ENCODE results near the gene FHAD1. TPM values are rescaled to one million over a fixed set of nuclear protein-coding genes. Genes with fewer than 3 reads are reported as not detected.

FHAD1 gene
- polyA plus RNA-seq, 1 of the 3 experiments (the other 2 are of a cell fraction) = 0.48 TPM

DNA sequence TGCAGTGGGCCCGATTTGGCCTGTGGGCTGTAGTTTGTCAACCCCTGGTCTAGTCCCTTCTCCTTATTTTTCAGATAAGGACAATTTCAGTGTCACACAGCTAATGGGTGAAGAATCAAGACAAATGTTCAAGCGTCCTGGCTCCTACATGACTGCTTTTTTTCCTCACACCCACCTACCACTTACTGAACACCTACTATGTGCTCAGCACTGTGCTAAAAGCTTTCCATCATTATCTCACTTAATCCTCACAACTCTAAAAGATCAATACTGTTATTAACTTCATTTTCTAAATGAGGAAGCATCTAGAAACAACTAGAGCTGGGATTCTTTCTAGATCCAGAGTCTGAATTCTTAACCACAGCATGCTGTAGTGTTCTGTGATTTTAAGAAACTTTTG is 94.2 kb downstream of the FHAD1 start (continued):
- TF ChIP-seq, protein P1, sequence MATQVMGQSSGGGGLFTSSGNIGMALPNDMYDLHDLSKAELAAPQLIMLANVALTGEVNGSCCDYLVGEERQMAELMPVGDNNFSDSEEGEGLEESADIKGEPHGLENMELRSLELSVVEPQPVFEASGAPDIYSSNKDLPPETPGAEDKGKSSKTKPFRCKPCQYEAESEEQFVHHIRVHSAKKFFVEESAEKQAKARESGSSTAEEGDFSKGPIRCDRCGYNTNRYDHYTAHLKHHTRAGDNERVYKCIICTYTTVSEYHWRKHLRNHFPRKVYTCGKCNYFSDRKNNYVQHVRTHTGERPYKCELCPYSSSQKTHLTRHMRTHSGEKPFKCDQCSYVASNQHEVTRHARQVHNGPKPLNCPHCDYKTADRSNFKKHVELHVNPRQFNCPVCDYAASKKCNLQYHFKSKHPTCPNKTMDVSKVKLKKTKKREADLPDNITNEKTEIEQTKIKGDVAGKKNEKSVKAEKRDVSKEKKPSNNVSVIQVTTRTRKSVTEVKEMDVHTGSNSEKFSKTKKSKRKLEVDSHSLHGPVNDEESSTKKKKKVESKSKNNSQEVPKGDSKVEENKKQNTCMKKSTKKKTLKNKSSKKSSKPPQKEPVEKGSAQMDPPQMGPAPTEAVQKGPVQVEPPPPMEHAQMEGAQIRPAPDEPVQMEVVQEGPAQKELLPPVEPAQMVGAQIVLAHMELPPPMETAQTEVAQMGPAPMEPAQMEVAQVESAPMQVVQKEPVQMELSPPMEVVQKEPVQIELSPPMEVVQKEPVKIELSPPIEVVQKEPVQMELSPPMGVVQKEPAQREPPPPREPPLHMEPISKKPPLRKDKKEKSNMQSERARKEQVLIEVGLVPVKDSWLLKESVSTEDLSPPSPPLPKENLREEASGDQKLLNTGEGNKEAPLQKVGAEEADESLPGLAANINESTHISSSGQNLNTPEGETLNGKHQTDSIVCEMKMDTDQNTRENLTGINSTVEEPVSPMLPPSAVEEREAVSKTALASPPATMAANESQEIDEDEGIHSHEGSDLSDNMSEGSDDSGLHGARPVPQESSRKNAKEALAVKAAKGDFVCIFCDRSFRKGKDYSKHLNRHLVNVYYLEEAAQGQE (IDR thresholded peaks at IDR 0.05; ENCODE audit: low read depth, low read length) = no peak
- TF ChIP-seq, protein P2, sequence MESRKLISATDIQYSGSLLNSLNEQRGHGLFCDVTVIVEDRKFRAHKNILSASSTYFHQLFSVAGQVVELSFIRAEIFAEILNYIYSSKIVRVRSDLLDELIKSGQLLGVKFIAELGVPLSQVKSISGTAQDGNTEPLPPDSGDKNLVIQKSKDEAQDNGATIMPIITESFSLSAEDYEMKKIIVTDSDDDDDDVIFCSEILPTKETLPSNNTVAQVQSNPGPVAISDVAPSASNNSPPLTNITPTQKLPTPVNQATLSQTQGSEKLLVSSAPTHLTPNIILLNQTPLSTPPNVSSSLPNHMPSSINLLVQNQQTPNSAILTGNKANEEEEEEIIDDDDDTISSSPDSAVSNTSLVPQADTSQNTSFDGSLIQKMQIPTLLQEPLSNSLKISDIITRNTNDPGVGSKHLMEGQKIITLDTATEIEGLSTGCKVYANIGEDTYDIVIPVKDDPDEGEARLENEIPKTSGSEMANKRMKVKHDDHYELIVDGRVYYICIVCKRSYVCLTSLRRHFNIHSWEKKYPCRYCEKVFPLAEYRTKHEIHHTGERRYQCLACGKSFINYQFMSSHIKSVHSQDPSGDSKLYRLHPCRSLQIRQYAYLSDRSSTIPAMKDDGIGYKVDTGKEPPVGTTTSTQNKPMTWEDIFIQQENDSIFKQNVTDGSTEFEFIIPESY (IDR thresholded peaks at IDR 0.05; ENCODE audit: borderline replicate concordance, low read depth) = no peak
- TF ChIP-seq RCOR1 (IDR thresholded peaks at IDR 0.05; ENCODE audit: low read length) = no peak

DNA sequence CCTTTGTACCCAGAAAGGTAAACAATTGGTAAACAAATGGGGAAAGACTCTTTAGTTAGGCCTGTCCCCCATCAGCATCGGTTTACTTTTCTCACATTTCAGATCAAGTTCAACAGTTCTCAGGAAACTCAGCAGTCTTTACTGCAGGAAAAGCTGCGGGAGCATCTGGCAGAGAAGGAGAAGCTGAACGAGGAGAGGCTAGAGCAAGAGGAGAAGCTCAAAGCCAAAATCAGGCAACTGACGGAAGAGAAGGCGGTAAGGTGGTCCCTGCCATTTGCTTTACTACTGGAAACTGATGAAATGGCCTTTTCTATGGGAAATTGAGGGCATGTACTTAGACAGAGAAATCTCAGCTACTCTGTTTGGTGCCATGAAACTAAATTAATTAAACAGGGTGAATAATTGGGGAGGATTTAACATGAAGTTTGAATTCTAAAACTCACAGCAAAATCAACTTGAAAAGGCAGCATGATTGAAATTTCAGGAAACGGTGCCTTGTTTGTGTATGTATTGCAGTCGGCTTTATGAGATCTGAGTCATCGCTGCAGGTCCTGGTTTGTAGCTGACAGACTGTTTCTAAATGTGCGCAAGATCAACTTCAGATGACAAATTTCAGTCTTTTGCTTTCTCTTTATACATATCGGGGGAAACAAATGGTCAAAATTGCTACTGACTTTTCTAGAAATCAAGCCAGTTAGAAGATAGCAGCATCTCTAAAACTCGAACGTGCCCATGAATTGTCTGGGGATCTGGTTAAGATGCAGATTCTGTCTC is 94.8 kb downstream of the FHAD1 start:
- Histone ChIP-seq H2AFZ (ENCODE audit: low read depth) (peak overlapping the region; percentile 13; the same call in 1 of the 2 replicates), H3K9me3 (no peaks in the 10 kb centered on the region; the same call in 1 of the 2 replicates), H3K4me1 (ENCODE audit: control insufficient read depth in 1 of 2, insufficient read depth in 2 of 2, low read depth in 1 of 2, low read length in 1 of 2) (peaks cover 0 to 14% of the 10 kb centered on the region in 2 experiments; a peak in 2 of 4 replicates), H3K4me3 (ENCODE audit: low read depth in 2 of 2, low read length in 1 of 2) (no peak overlapping the region), H3K27me3 (ENCODE audit: insufficient read depth) (no peaks in the 10 kb centered on the region), H3F3A (replicated peaks; ENCODE audit: insufficient read depth) (peaks cover 8% of the 10 kb centered on the region), H3K9me2 (no peaks in the 10 kb centered on the region), H3K4me2 (peak overlapping the region; percentile 24; the same call in 1 of the 2 replicates), H3K36me3 (replicated peaks in 1 of 2; ENCODE audit: control insufficient read depth in 1 of 2, insufficient read depth in 2 of 2, low read length in 1 of 2) (no peaks in the 10 kb centered on the region), H4K20me1 (ENCODE audit: insufficient read depth) (no peaks in the 10 kb centered on the region), H3K27ac (ENCODE audit: low read depth in 2 of 2, low read length in 1 of 2) (0 out of 4 replicates have a peak overlapping the region, but pooled peaks of 1 of the 2 experiments have one; percentile 24), H3K79me2 (ENCODE audit: insufficient read depth) (no peaks in the 10 kb centered on the region), H3K9ac (0 out of 2 replicates have a peak overlapping the region, but pooled peaks have one; percentile 17)
- POLR2A ChIA-PET = no interaction called here
- TF ChIP-seq FOSL2 (IDR thresholded peaks at IDR 0.05; ENCODE audit: borderline replicate concordance, low read depth) = peak; percentile 64; the same call in 1 of the 2 replicates
- TF ChIP-seq JUND (IDR thresholded peaks at IDR 0.05) = peak; percentile 44; the same call in 1 of the 2 replicates
- TF ChIP-seq TEAD4 (IDR thresholded peaks at IDR 0.05; ENCODE audit: borderline replicate concordance, insufficient read depth) = no peak
- TF ChIP-seq, protein P3, sequence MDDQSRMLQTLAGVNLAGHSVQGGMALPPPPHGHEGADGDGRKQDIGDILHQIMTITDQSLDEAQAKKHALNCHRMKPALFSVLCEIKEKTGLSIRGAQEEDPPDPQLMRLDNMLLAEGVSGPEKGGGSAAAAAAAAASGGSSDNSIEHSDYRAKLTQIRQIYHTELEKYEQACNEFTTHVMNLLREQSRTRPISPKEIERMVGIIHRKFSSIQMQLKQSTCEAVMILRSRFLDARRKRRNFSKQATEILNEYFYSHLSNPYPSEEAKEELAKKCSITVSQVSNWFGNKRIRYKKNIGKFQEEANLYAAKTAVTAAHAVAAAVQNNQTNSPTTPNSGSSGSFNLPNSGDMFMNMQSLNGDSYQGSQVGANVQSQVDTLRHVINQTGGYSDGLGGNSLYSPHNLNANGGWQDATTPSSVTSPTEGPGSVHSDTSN (IDR thresholded peaks at IDR 0.05) = peak; percentile 35; the same call in 1 of the 2 replicates
- 64% methylated on average over 12 of the region's 12 CpGs for WGBS (ENCODE audit: low lambda C conversion rate)
- CTCF ChIA-PET = interaction anchor here (0.9 to 2.7 kb wide), 4 partner anchors 17 to 88 kb away, joined by 3 to 8 read pairs (median 5); no protein-coding TSS in a partner anchor
- no peak for DNase-seq

All from SK-N-SH (cell line).